GM23248 (cell line): Measurements from ENCODE around the gene ZNF140. TPM values are rescaled to one million over a fixed set of nuclear protein-coding genes. Genes with fewer than 3 reads are reported as not detected.

Experiments
- DNase-seq: peaks from one replicate; pipeline ENCODE4 v3.0.0-alpha.2; 2015
- H2AFZ ChIP-seq: fragments of 200-600 bp; sonication (generic); 2 replicates; pipeline ENCODE4 v1.6.1; 2016; ENCODE audit warnings: antibody characterized with exemption
- H3F3A ChIP-seq: fragments of 200-600 bp; sonication (generic); 2 replicates; pipeline ENCODE4 v1.6.1; 2016; ENCODE audit warnings: mild to moderate bottlenecking, antibody characterized with exemption, mixed run types; ENCODE audit not compliant: insufficient read depth
- H3K27ac ChIP-seq: fragments of 200-600 bp; sonication (generic); 2 replicates; pipeline ENCODE4 v1.5.1; 2016; ENCODE audit warnings: mild to moderate bottlenecking
- H3K27me3 ChIP-seq: fragments of 200-600 bp; sonication (generic); replicated peaks from 2 replicates; pipeline ENCODE4 v1.6.1; 2016; ENCODE audit warnings: mild to moderate bottlenecking; ENCODE audit not compliant: insufficient read depth
- H3K36me3 ChIP-seq: fragments of 200-600 bp; sonication (generic); 2 replicates; pipeline ENCODE4 v1.6.1; 2016; ENCODE audit warnings: low read depth, mild to moderate bottlenecking
- H3K4me1 ChIP-seq: fragments of 200-600 bp; sonication (generic); 2 replicates; pipeline ENCODE4 v1.6.1; 2016; ENCODE audit warnings: mild to moderate bottlenecking; ENCODE audit not compliant: insufficient read depth
- H3K4me2 ChIP-seq: fragments of 200-600 bp; sonication (generic); one replicate; pipeline ENCODE4 v1.6.1; 2016; ENCODE audit warnings: mild to moderate bottlenecking; ENCODE audit not compliant: unreplicated experiment
- H3K4me3 ChIP-seq: fragments of 200-600 bp; sonication (generic); 2 replicates; pipeline ENCODE4 v1.5.1; 2016; ENCODE audit warnings: mild to moderate bottlenecking
- H3K79me2 ChIP-seq: fragments of 200-600 bp; sonication (generic); 2 replicates; pipeline ENCODE4 v1.6.1; 2016; ENCODE audit warnings: mild to moderate bottlenecking; ENCODE audit not compliant: insufficient read depth
- H3K9ac ChIP-seq: fragments of 200-600 bp; sonication (generic); 2 replicates; pipeline ENCODE4 v1.6.1; 2016; ENCODE audit warnings: mild to moderate bottlenecking
- H3K9me2 ChIP-seq: fragments of 200-600 bp; sonication (generic); 2 replicates; pipeline ENCODE4 v1.6.1; 2016; ENCODE audit warnings: mixed run types, mild to moderate bottlenecking, moderate library complexity; ENCODE audit not compliant: insufficient read depth
- H3K9me3 ChIP-seq: fragments of 200-600 bp; sonication (generic); one replicate; pipeline ENCODE4 v1.6.1; 2017; ENCODE audit warnings: low read depth
- H4K20me1 ChIP-seq: fragments of 200-600 bp; sonication (generic); 2 replicates; pipeline ENCODE4 v1.6.0; 2016; ENCODE audit not compliant: insufficient read depth
- EZH2 ChIP-seq: fragments of 200-600 bp; sonication (generic); IDR thresholded peaks from 2 replicates; pipeline ENCODE4 v1.6.1; 2018; ENCODE audit warnings: antibody characterized with exemption, mild to moderate bottlenecking; ENCODE audit not compliant: insufficient read depth, poor library complexity, severe bottlenecking
- EZH2phosphoT487 ChIP-seq: fragments of 200-600 bp; sonication (generic); IDR thresholded peaks from 2 replicates; pipeline ENCODE4 v1.6.1; 2018; ENCODE audit warnings: antibody characterized with exemption, moderate library complexity, mild to moderate bottlenecking, low read depth; ENCODE audit not compliant: insufficient read depth
- WGBS, 2 experiments: methylation state at CpG; one replicate each; pipeline ENCODE4 v1.1.6; 2015 to 2017; ENCODE audit warnings: low lambda C conversion rate in 2 of 2, low coverage in 1 of 2; ENCODE audit errors: missing lambda C conversion rate in 2 of 2; 5-methylcytosine and 5-hydroxymethylcytosine counted together
- in situ Hi-C: fragments of 300-500 bp; cut with MboI; formaldehyde crosslinking; loops from 2 replicates; pipeline ENCODE4 v1.15.0; 2020
- polyA plus RNA-seq: library from polyadenylated mRNA; unstranded; fragments of >200 nt; fragmentation: Nextera tagmentation; extraction: Ambion mirVana; gene quantifications from 2 replicates; pipeline ENCODE4 v1.2.1, GENCODE V29; 2016
- total RNA-seq: library from RNA; depleted of rRNA; stranded (reverse); fragments of >200 nt; shearing (Covaris generic); gene quantifications from 2 replicates; pipeline ENCODE4 v1.2.3, GENCODE V29; 2014; rRNA removed

ZNF140 gene
- total and polyA plus RNA-seq, 2 experiments from 2014 or later, result 16.4 to 17.2 TPM

GRCh38 chr12:133130808-133131128, 50.0 kb downstream of the ZNF140 start:
- 4 to 5% methylated on average over 17 of the region's 17 CpGs for WGBS, 2 experiments
- in situ Hi-C loops, result no loop called here
- Histone ChIP-seq H2AFZ (peak overlapping the region; percentile 99), H3K9me3 (no peaks in the 10 kb centered on the region), H3K4me2 (peak overlapping the region; percentile 83), H3K27ac (peak overlapping the region; percentile 98), H3K27me3 (no peaks in the 10 kb centered on the region), H3F3A (no peaks in the 10 kb centered on the region), H3K36me3 (peaks cover 9% of the 10 kb centered on the region; the same call in 1 of the 2 replicates), H3K9me2 (no peaks in the 10 kb centered on the region), H4K20me1 (no peaks in the 10 kb centered on the region), H3K4me1 (no peaks in the 10 kb centered on the region), H3K79me2 (peaks cover 21% of the 10 kb centered on the region), H3K9ac (peak overlapping the region; percentile 96), H3K4me3 (peak overlapping the region; percentile 95)
- DNase-seq, result peak; percentile 57
- TF ChIP-seq EZH2phosphoT487 (no peak), EZH2 (no peak)

- peaks cover 14% of the 10 kb centered on the region for H3K36me3 ChIP-seq
- H3K9me3 ChIP-seq, result no peaks in the 10 kb centered on the region
- no peak for DNase-seq
- H4K20me1 ChIP-seq, result no peaks in the 10 kb centered on the region
- in situ Hi-C loops, result no loop called here
- no peaks in the 10 kb centered on the region for H3K4me1 ChIP-seq
- H2AFZ ChIP-seq, result no peak overlapping the region
- no peaks in the 10 kb centered on the region for H3K27me3 ChIP-seq
- no peaks in the 10 kb centered on the region for H3K9me2 ChIP-seq
- H3K4me2 ChIP-seq, result no peak overlapping the region
- WGBS, 2 experiments, result 93% methylated on average over 2 of the region's 2 CpGs
- TF ChIP-seq EZH2 (no peak), EZH2phosphoT487 (no peak)
- no peaks in the 10 kb centered on the region for H3F3A ChIP-seq
- H3K9ac ChIP-seq, result no peak overlapping the region
- H3K79me2 ChIP-seq, result peaks cover 5% of the 10 kb centered on the region; the same call in 1 of the 2 replicates
- no peak overlapping the region for H3K27ac ChIP-seq
- no peak overlapping the region for H3K4me3 ChIP-seq
These were observed 55.0 kb downstream of the ZNF140 start for GRCh38 chr12:133135747-133136146.

GRCh38 chr12:133145981-133146380, 65.3 kb downstream of the ZNF140 start:
- H3K9ac ChIP-seq, result no peak overlapping the region
- 70 to 73% methylated on average over 2 of the region's 2 CpGs for WGBS, 2 experiments
- no peak for DNase-seq
- no peak overlapping the region for H3K4me3 ChIP-seq
- H4K20me1 ChIP-seq, result no peaks in the 10 kb centered on the region
- H3K27me3 ChIP-seq, result no peaks in the 10 kb centered on the region
- in situ Hi-C loops, result no loop called here
- H3K4me2 ChIP-seq, result no peak overlapping the region
- H3F3A ChIP-seq, result no peaks in the 10 kb centered on the region
- no peaks in the 10 kb centered on the region for H3K4me1 ChIP-seq
- no peaks in the 10 kb centered on the region for H3K79me2 ChIP-seq
- peaks cover 34% of the 10 kb centered on the region; the same call in 1 of the 2 replicates for H3K36me3 ChIP-seq
- no peaks in the 10 kb centered on the region for H3K9me3 ChIP-seq
- no peaks in the 10 kb centered on the region for H3K9me2 ChIP-seq
- TF ChIP-seq EZH2phosphoT487 (no peak), EZH2 (no peak)
- no peak overlapping the region for H3K27ac ChIP-seq
- H2AFZ ChIP-seq, result no peak overlapping the region

- WGBS, 2 experiments, result 70 to 79% methylated on average over 2 of the region's 2 CpGs
- Histone ChIP-seq H3F3A (no peaks in the 10 kb centered on the region), H3K9me2 (no peaks in the 10 kb centered on the region), H4K20me1 (no peaks in the 10 kb centered on the region), H3K36me3 (peaks cover 55% of the 10 kb centered on the region), H3K27ac (no peak overlapping the region), H3K4me3 (no peak overlapping the region), H3K9ac (no peak overlapping the region), H2AFZ (no peak overlapping the region), H3K79me2 (no peaks in the 10 kb centered on the region), H3K4me2 (no peak overlapping the region), H3K4me1 (no peaks in the 10 kb centered on the region), H3K27me3 (no peaks in the 10 kb centered on the region), H3K9me3 (no peaks in the 10 kb centered on the region)
- peak; percentile 2 for DNase-seq
- no peak for TF ChIP-seq EZH2
- TF ChIP-seq EZH2phosphoT487, result no peak
- in situ Hi-C loops, result no loop called here
These were observed 75.5 kb downstream of the ZNF140 start for GRCh38 chr12:133156125-133156690.

Other genes with a start within 250 kb of the ZNF140 start
- 26.5 and 29.5 TPM in 2 replicates for gene CHFR, start 193.3 kb upstream of the ZNF140 start, total RNA-seq
- gene CHFR, start 193.3 kb upstream of the ZNF140 start, polyA plus RNA-seq, result 24.3 and 24.4 TPM in 2 replicates
- 9.2 and 15.6 TPM in 2 replicates for gene ZNF605, start 124.6 kb upstream of the ZNF140 start, total RNA-seq
- gene ZNF605, start 124.6 kb upstream of the ZNF140 start, polyA plus RNA-seq, result 5.7 and 7.5 TPM in 2 replicates
- 7.2 and 12.3 TPM in 2 replicates for gene ZNF26, start 94.6 kb upstream of the ZNF140 start, total RNA-seq
- gene ZNF26, start 94.6 kb upstream of the ZNF140 start, polyA plus RNA-seq, result 6.4 and 6.7 TPM in 2 replicates
- gene ZNF84, start 43.4 kb upstream of the ZNF140 start, total RNA-seq, result 14.9 and 30.0 TPM in 2 replicates
- 13.8 and 16.1 TPM in 2 replicates for gene ZNF84, start 43.4 kb upstream of the ZNF140 start, polyA plus RNA-seq
- gene ZNF891, start 49.4 kb downstream of the ZNF140 start, total RNA-seq, result 0.43 and 0.63 TPM in 2 replicates
- 0.25 and 0.29 TPM in 2 replicates for gene ZNF891, start 49.4 kb downstream of the ZNF140 start, polyA plus RNA-seq
- gene ZNF10, start 49.7 kb downstream of the ZNF140 start, total RNA-seq, result 5.9 and 15.2 TPM in 2 replicates
- gene ZNF10, start 49.7 kb downstream of the ZNF140 start, polyA plus RNA-seq, result 2.8 and 3.6 TPM in 2 replicates
- 18.8 and 24.5 TPM in 2 replicates for gene ZNF268, start 100.6 kb downstream of the ZNF140 start, total RNA-seq
- 11.9 and 13.9 TPM in 2 replicates for gene ZNF268, start 100.6 kb downstream of the ZNF140 start, polyA plus RNA-seq
- not detected in 2 replicates for gene ANHX, start 155.0 kb downstream of the ZNF140 start, total RNA-seq
- gene ANHX, start 155.0 kb downstream of the ZNF140 start, polyA plus RNA-seq, result not detected in 2 replicates